HCT116 (cell line): ENCODE results near the gene OAS2. TPM values are rescaled to one million over a fixed set of nuclear protein-coding genes. Genes with fewer than 3 reads are reported as not detected.

ENCODE experiments used
- ATAC-seq: fragments of 200-7000 bp; cut with Tn5 transposase; 2 replicates; pipeline ENCODE4 v1.9.1; 2020; ENCODE audit warnings: mild to moderate bottlenecking, moderate library complexity
- BruUV-seq: library from RNA; stranded (reverse); fragments of 400-500 nt; replicated peaks from 2 replicates; lab custom pipeline; 2021; lab: Mats Ljungman, UMichigan
- CTCF ChIA-PET: fragments of 300-600 bp; sonication (Branson Sonifier 250); formaldehyde crosslinking; loops from one replicate; lab custom pipeline; 2021; ENCODE audit warnings: antibody characterized with exemption; lab: Charles Lee
- POLR2A ChIA-PET: fragments of 300-600, 350-600 bp; sonication (Branson Sonifier 250); formaldehyde crosslinking; loops from one replicate; lab custom pipeline; 2021; ENCODE audit warnings: antibody characterized with exemption; lab: Charles Lee
- RAD21 ChIA-PET, 2 experiments: fragments of 300-600 bp; sonication (Branson Sonifier 250); formaldehyde crosslinking; loops; one replicate each; lab custom pipeline; 2023; ENCODE audit warnings: low total read pairs in 2 of 2; ENCODE audit not compliant: uncharacterized antibody in 2 of 2, unreplicated experiment in 2 of 2, low non-redundant PET in 1 of 2; lab: Charles Lee
- DNase-seq: peaks from one replicate; pipeline ENCODE4 v3.0.0-alpha.2; 2010; ENCODE audit warnings: low read depth, low spot score
- H2AFZ ChIP-seq: fragments of 200-600 bp; shearing (Covaris generic), sonication (generic); 2 replicates; pipeline ENCODE4 v1.6.1; 2017; ENCODE audit warnings: low read depth, mixed run types, mixed read lengths, antibody characterized with exemption, low read length; ENCODE audit not compliant: poor library complexity, severe bottlenecking
- H3K27ac ChIP-seq: 2 replicates; pipeline ENCODE4 v1.5.1; 2012; ENCODE audit warnings: low read depth, low read length
- H3K27me3 ChIP-seq: fragments of 200-600 bp; sonication (generic); 2 replicates; pipeline ENCODE4 v1.6.1; 2016; ENCODE audit warnings: mixed run types, low read length, mixed read lengths; ENCODE audit not compliant: insufficient read depth
- H3K36me3 ChIP-seq, 2 experiments: fragments of 200-500 bp in 1 of 2; fragments of 200-600 bp in 1 of 2; sonication (Bioruptor generic) in 1 of 2; sonication (generic) in 1 of 2; 2 replicates each; pipeline versions ENCODE4 v1.5.1 to v1.6.1; 2014 to 2016; ENCODE audit warnings: low read length in 2 of 2, inconsistent platforms in 1 of 2, mixed read lengths in 1 of 2, mixed run types in 1 of 2; ENCODE audit not compliant: insufficient read depth in 2 of 2, control insufficient read depth in 1 of 2
- H3K4me1 ChIP-seq, 2 experiments: fragments of 200-600 bp in 1 of 2; sonication (generic) in 1 of 2; 2 replicates each; pipeline versions ENCODE4 v1.5.1 to v1.6.1; 2012 to 2017; ENCODE audit warnings: low read length in 2 of 2, inconsistent platforms in 1 of 2, mild to moderate bottlenecking in 1 of 2, mixed read lengths in 1 of 2, mixed run types in 1 of 2, moderate library complexity in 1 of 2; ENCODE audit not compliant: insufficient read depth in 2 of 2, control insufficient read depth in 1 of 2
- H3K4me2 ChIP-seq: fragments of 200-600 bp; sonication (generic); 2 replicates; pipeline ENCODE4 v1.6.1; 2017; ENCODE audit warnings: mixed run types, low read length, mixed read lengths
- H3K4me3 ChIP-seq, 2 experiments: fragments of 200-600 bp in 1 of 2; sonication (generic) in 1 of 2; replicated peaks in 1 of 2; 2 replicates each; pipeline ENCODE4 v1.5.1; 2011 to 2016; ENCODE audit warnings: low read length in 2 of 2, control low read depth in 1 of 2, low read depth in 1 of 2, mild to moderate bottlenecking in 1 of 2, mixed read lengths in 1 of 2, mixed run types in 1 of 2
- H3K79me2 ChIP-seq: fragments of 200-600 bp; sonication (generic); 2 replicates; pipeline ENCODE4 v1.6.1; 2017; ENCODE audit warnings: mild to moderate bottlenecking, mixed run types, low read length, moderate library complexity, mixed read lengths; ENCODE audit not compliant: insufficient read depth
- H3K9ac ChIP-seq: fragments of 200-600 bp; sonication (generic); 2 replicates; pipeline ENCODE4 v1.6.1; 2016; ENCODE audit warnings: low read length, mixed read lengths
- H3K9me2 ChIP-seq: fragments of 200-600 bp; sonication (generic), shearing (Covaris generic); 2 replicates; pipeline ENCODE4 v1.6.1; 2017; ENCODE audit warnings: mixed run types, mild to moderate bottlenecking, moderate library complexity; ENCODE audit not compliant: insufficient read depth
- H3K9me3 ChIP-seq, 2 experiments: fragments of 200-500 bp in 1 of 2; fragments of 200-600 bp in 1 of 2; sonication (Bioruptor generic) in 1 of 2; sonication (generic) in 1 of 2; 2 replicates each; pipeline ENCODE4 v1.6.1; 2014 to 2017; ENCODE audit warnings: low read length in 2 of 2, mixed read lengths in 2 of 2, inconsistent platforms in 1 of 2, low read depth in 1 of 2, mild to moderate bottlenecking in 1 of 2, mixed run types in 1 of 2, moderate library complexity in 1 of 2; ENCODE audit not compliant: control insufficient read depth in 1 of 2, insufficient read depth in 1 of 2
- H4K20me1 ChIP-seq: fragments of 200-600 bp; sonication (generic), shearing (Covaris generic); 2 replicates; pipeline ENCODE4 v1.6.1; 2017; ENCODE audit warnings: mixed run types, mild to moderate bottlenecking, moderate library complexity; ENCODE audit not compliant: insufficient read depth
- CEBPB ChIP-seq: IDR thresholded peaks from 2 replicates; pipeline ENCODE4 v1.6.1; 2012; ENCODE audit warnings: low read depth
- ELF1 ChIP-seq: IDR thresholded peaks from 2 replicates; pipeline ENCODE4 v1.6.1; 2012; ENCODE audit warnings: low read depth, borderline replicate concordance
- FOSL1 ChIP-seq: IDR thresholded peaks from 2 replicates; pipeline ENCODE4 v1.6.1; 2012; ENCODE audit warnings: low read depth
- JUND ChIP-seq: IDR thresholded peaks from 2 replicates; pipeline ENCODE4 v1.6.1; 2012
- RAD21 ChIP-seq: IDR thresholded peaks from 2 replicates; pipeline ENCODE4 v1.6.1; 2012; ENCODE audit warnings: low read depth, mild to moderate bottlenecking
- SP1 ChIP-seq: IDR thresholded peaks from 2 replicates; pipeline ENCODE4 v1.6.1; 2012; ENCODE audit warnings: low read depth
- YY1 ChIP-seq: IDR thresholded peaks from 2 replicates; pipeline ENCODE4 v1.6.1; 2011; ENCODE audit warnings: low read length, low read depth, moderate library complexity, mild to moderate bottlenecking; ENCODE audit not compliant: insufficient replicate concordance; ENCODE audit errors: extremely low read depth
- ZFX ChIP-seq: fragments of 450-650 bp; IDR thresholded peaks from 2 replicates; pipeline ENCODE4 v1.6.1; 2017
- ZNF274 ChIP-seq: fragments of 200-500 bp; sonication (Bioruptor generic); IDR thresholded peaks from 2 replicates; pipeline ENCODE4 v1.6.1; 2014; ENCODE audit warnings: mild to moderate bottlenecking, low read depth, low read length, inconsistent platforms
- intact Hi-C: fragments of 100-400 bp; cut with micrococcal nuclease; formaldehyde crosslinking; loops from 2 replicates; pipeline ENCODE4 v1.10.0; 2022
- total RNA-seq: library from RNA; stranded (reverse); gene quantifications from one replicate; pipeline ENCODE4 v1.2.1, GENCODE V29; 2021; ENCODE audit not compliant: unreplicated experiment
- TF ChIP-seq, protein P1 (sequence below), 3 experiments: fragments of 200-600 bp in 1 of 3; sonication (generic) in 1 of 3; IDR thresholded peaks in 2 of 3; conservative IDR thresholded peaks in 1 of 3; 2 replicates each; pipeline ENCODE4 v1.5.1; 2012 to 2017; ENCODE audit warnings: low read depth in 2 of 3, low read length in 2 of 3, antibody characterized with exemption in 1 of 3, borderline replicate concordance in 1 of 3, control low read depth in 1 of 3, mild to moderate bottlenecking in 1 of 3, mixed read lengths in 1 of 3, mixed run types in 1 of 3, moderate library complexity in 1 of 3; ENCODE audit not compliant: insufficient read depth in 1 of 3
- TF ChIP-seq, protein P2 (sequence below): IDR thresholded peaks from 2 replicates; pipeline ENCODE4 v1.6.1; 2012
- TF ChIP-seq, protein P3 (sequence below): IDR thresholded peaks from 2 replicates; pipeline ENCODE4 v1.6.1; 2012; ENCODE audit warnings: low read depth
- TF ChIP-seq, protein P4 (sequence below): IDR thresholded peaks from 2 replicates; pipeline ENCODE4 v1.6.1; 2012

The OAS2 gene
- total RNA-seq, 1 experiment from 2014 or later = 0.30 TPM

DNA sequence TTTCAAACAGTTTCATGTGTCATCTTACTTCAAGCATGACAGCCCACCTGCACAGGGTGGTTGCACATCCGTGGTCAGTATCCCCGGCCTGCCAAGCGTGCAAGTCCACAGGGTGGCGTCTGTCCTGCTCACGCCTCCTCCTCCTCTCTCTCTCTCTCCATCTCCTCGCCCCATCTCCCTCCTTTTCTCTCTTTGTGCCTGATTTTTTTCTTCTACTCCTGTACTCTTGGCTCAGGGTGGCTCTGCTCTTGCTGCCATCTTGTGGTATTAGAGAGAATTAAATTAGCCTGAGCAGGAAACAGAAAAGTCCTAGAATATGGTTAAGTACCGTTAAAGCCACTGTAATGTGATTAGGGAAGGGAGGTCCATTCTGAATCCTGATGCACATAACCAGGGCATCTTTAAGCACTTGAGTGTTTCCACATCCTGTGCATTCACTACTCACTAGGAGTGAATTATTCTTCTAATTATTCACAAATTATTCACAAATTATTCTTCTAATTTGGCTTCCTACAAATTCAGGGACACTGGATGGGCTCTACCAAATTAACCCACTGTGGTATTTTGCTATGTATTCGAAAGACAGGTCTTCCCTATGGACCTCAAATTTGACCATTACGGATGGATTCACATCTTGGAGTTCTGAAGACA is 52.7 kb downstream of the OAS2 start (continued):
- TF ChIP-seq, protein P1, sequence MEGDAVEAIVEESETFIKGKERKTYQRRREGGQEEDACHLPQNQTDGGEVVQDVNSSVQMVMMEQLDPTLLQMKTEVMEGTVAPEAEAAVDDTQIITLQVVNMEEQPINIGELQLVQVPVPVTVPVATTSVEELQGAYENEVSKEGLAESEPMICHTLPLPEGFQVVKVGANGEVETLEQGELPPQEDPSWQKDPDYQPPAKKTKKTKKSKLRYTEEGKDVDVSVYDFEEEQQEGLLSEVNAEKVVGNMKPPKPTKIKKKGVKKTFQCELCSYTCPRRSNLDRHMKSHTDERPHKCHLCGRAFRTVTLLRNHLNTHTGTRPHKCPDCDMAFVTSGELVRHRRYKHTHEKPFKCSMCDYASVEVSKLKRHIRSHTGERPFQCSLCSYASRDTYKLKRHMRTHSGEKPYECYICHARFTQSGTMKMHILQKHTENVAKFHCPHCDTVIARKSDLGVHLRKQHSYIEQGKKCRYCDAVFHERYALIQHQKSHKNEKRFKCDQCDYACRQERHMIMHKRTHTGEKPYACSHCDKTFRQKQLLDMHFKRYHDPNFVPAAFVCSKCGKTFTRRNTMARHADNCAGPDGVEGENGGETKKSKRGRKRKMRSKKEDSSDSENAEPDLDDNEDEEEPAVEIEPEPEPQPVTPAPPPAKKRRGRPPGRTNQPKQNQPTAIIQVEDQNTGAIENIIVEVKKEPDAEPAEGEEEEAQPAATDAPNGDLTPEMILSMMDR (IDR thresholded peaks at IDR 0.05 in 2 of 3, conservative IDR thresholded peaks at IDR 0.05 in 1 of 3; ENCODE audit: borderline replicate concordance in 1 of 3, insufficient read depth in 1 of 3, low read depth in 2 of 3, low read length in 2 of 3) = peak; percentile 73 to 97 (median 83)
- TF ChIP-seq, protein P2, sequence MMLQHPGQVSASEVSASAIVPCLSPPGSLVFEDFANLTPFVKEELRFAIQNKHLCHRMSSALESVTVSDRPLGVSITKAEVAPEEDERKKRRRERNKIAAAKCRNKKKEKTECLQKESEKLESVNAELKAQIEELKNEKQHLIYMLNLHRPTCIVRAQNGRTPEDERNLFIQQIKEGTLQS = no peak

DNA sequence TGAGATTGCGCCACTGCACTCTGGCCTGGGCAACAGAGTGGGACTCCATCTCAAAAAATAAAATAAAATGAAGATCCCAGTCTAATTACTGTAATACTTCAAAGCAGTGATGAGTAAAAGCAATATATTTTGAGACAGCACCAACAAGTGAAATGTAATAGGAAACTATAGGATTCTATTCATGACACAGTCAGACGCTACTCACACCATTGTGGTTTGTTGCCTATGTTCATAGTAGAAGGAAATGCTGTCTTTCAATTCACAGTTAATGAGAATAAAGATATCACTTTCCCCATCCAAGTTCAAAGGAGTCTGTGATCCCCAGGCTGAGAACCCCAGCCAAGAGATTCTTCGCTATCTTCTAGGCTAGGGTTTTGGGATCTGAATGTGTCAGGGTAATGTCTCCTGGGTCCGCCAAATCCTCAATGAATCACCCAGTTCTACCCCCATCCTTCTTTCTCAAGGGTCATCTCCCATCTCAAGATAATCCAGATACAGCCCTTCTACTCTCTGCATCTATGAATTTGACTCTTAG is 61.7 kb downstream of the OAS2 start:
- no peak for ATAC-seq
- POLR2A ChIA-PET = no interaction called here
- no peaks in the 10 kb centered on the region for H3K9me3 ChIP-seq
- H3K36me3 ChIP-seq = no peaks in the 10 kb centered on the region
- intact Hi-C loops = no loop called here
- RAD21 ChIA-PET = no interaction called here
- no peaks in the 10 kb centered on the region for H4K20me1 ChIP-seq
- H3K4me2 ChIP-seq = peak overlapping the region; percentile 50; the same call in 1 of the 2 replicates
- no peak overlapping the region for H3K9ac ChIP-seq
- CTCF ChIA-PET = interaction anchor here (1.2 kb wide), 1 partner anchor 47 kb away, joined by 3 read pairs; no protein-coding TSS in a partner anchor
- H3K4me3 ChIP-seq = no peak overlapping the region
- no peaks in the 10 kb centered on the region for H3K79me2 ChIP-seq
- H2AFZ ChIP-seq = peak overlapping the region; percentile 66
- H3K27me3 ChIP-seq = peaks cover under 1% of the 10 kb centered on the region; the same call in 1 of the 2 replicates
- H3K27ac ChIP-seq = no peak overlapping the region
- DNase-seq = no peak
- peaks cover 6 to 16% of the 10 kb centered on the region in 2 experiments; a peak in 3 of 4 replicates for H3K4me1 ChIP-seq
- TF ChIP-seq ZNF274 (no peak), ELF1 (no peak), YY1 (no peak), FOSL1 (no peak), JUND (no peak), RAD21 (no peak), ZFX (no peak), CEBPB (no peak), SP1 (no peak)
- TF ChIP-seq, protein P3, sequence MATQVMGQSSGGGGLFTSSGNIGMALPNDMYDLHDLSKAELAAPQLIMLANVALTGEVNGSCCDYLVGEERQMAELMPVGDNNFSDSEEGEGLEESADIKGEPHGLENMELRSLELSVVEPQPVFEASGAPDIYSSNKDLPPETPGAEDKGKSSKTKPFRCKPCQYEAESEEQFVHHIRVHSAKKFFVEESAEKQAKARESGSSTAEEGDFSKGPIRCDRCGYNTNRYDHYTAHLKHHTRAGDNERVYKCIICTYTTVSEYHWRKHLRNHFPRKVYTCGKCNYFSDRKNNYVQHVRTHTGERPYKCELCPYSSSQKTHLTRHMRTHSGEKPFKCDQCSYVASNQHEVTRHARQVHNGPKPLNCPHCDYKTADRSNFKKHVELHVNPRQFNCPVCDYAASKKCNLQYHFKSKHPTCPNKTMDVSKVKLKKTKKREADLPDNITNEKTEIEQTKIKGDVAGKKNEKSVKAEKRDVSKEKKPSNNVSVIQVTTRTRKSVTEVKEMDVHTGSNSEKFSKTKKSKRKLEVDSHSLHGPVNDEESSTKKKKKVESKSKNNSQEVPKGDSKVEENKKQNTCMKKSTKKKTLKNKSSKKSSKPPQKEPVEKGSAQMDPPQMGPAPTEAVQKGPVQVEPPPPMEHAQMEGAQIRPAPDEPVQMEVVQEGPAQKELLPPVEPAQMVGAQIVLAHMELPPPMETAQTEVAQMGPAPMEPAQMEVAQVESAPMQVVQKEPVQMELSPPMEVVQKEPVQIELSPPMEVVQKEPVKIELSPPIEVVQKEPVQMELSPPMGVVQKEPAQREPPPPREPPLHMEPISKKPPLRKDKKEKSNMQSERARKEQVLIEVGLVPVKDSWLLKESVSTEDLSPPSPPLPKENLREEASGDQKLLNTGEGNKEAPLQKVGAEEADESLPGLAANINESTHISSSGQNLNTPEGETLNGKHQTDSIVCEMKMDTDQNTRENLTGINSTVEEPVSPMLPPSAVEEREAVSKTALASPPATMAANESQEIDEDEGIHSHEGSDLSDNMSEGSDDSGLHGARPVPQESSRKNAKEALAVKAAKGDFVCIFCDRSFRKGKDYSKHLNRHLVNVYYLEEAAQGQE = no peak
- TF ChIP-seq, protein P1 (IDR thresholded peaks at IDR 0.05 in 2 of 3, conservative IDR thresholded peaks at IDR 0.05 in 1 of 3; ENCODE audit: borderline replicate concordance in 1 of 3, insufficient read depth in 1 of 3, low read depth in 2 of 3, low read length in 2 of 3) = no peak
- TF ChIP-seq, protein P4, sequence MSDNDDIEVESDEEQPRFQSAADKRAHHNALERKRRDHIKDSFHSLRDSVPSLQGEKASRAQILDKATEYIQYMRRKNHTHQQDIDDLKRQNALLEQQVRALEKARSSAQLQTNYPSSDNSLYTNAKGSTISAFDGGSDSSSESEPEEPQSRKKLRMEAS = no peak
- no TSS peak for BruUV-seq
- no peaks in the 10 kb centered on the region for H3K9me2 ChIP-seq
